ENCODE data around the gene SLC25A36. TPM values are rescaled to one million over a fixed set of nuclear protein-coding genes. Genes with fewer than 3 reads are reported as not detected.
"Not testable (repeated sequence)": the region's sequence is repeated elsewhere in the genome, so short reads cannot be mapped to it uniquely, and the experiment has no call there.

Gene SLC25A36
- total and polyA plus RNA-seq, 2 donors (not counting 3 experiments of a cell fraction or from before 2014, with no cell fraction given): 17.7 to 38.8 TPM

- Histone ChIP-seq H3K4me1 (ENCODE audit: control insufficient read depth, extremely low read depth, insufficient read depth, low read length) (no peaks in the 10 kb centered on the region), H3K27me3 (ENCODE audit: control insufficient read depth in 2 of 2, insufficient read depth in 2 of 2, low read length in 2 of 2) (peaks cover 7 to 8% of the 10 kb centered on the region in 2 experiments), H3K4me3 (replicated peaks in 1 of 3; ENCODE audit: insufficient read depth in 1 of 3, low read depth in 1 of 3, low read length in 3 of 3) (no peak overlapping the region), H3K9ac (replicated peaks; ENCODE audit: extremely low read depth, insufficient read depth, low read length) (no peak overlapping the region), H4K20me1 (replicated peaks; ENCODE audit: control insufficient read depth, extremely low read depth, insufficient read depth, low read length) (no peaks in the 10 kb centered on the region), H2AFZ (ENCODE audit: low read depth, low read length) (no peak overlapping the region), H3K9me1 (replicated peaks; ENCODE audit: control insufficient read depth, extremely low read depth, insufficient read depth, low read length) (no peaks in the 10 kb centered on the region), H3K9me3 (replicated peaks; ENCODE audit: control insufficient read depth, insufficient read depth, low read length) (no peaks in the 10 kb centered on the region), H3K27ac (ENCODE audit: insufficient read depth, low read depth, low read length) (no peak overlapping the region), H3K36me3 (ENCODE audit: control insufficient read depth in 2 of 2, extremely low read depth in 1 of 2, insufficient read depth in 2 of 2, low read length in 2 of 2) (no peaks in the 10 kb centered on the region), H3K79me2 (ENCODE audit: control insufficient read depth, insufficient read depth, low read length) (no peaks in the 10 kb centered on the region), H3K4me2 (ENCODE audit: insufficient read depth, low read length) (no peak overlapping the region)
- intact Hi-C loops (cut with micrococcal nuclease): no loop called here
- TF ChIP-seq POLR2A (IDR thresholded peaks at IDR 0.05; ENCODE audit: low read depth, low read length) (no peak), FOS (IDR thresholded peaks at IDR 0.05; ENCODE audit: borderline replicate concordance, insufficient read depth, low read length) (no peak), JUN (IDR thresholded peaks at IDR 0.05; ENCODE audit: borderline replicate concordance, insufficient read depth, insufficient read length, low read depth) (no peak), EZH2 (IDR thresholded peaks at IDR 0.05; ENCODE audit: borderline replicate concordance, low read depth, low read length, severe bottlenecking) (no peak), GATA2 (IDR thresholded peaks at IDR 0.05; ENCODE audit: insufficient read depth, insufficient read length, low read depth, low read length) (no peak), POLR2AphosphoS5 (IDR thresholded peaks at IDR 0.05; ENCODE audit: insufficient read depth, low read depth, low read length) (no peak), MAX (IDR thresholded peaks at IDR 0.05; ENCODE audit: insufficient read depth, insufficient read length) (no peak), MYC (IDR thresholded peaks at IDR 0.05; ENCODE audit: low read depth, low read length) (no peak)
- no TSS peak for BruUV-seq (replicated peaks)
- DNase-seq (ENCODE audit: low read depth, low spot score): no peak
- ChIA-PET CTCF (no interaction called here), POLR2A (no interaction called here)
- dilution Hi-C loops (cut with MboI; ENCODE audit: extremely low pct_ligation_motif_present, low sequenced_read_pairs): no loop called here
- FAIRE-seq: no peak
These were observed 8.1 kb upstream of the SLC25A36 start for GRCh38 chr3:140933552-140933951.

- FAIRE-seq; intact Hi-C loops (cut with micrococcal nuclease); BruUV-seq (replicated peaks); DNase-seq (ENCODE audit: low read depth, low spot score); H3K9me3 ChIP-seq (replicated peaks; ENCODE audit: control insufficient read depth, insufficient read depth, low read length); H3K9me1 ChIP-seq (replicated peaks; ENCODE audit: control insufficient read depth, extremely low read depth, insufficient read depth, low read length); dilution Hi-C loops (cut with MboI; ENCODE audit: extremely low pct_ligation_motif_present, low sequenced_read_pairs); H3K36me3 ChIP-seq (ENCODE audit: control insufficient read depth in 2 of 2, extremely low read depth in 1 of 2, insufficient read depth in 2 of 2, low read length in 2 of 2); H3K9ac ChIP-seq (replicated peaks; ENCODE audit: extremely low read depth, insufficient read depth, low read length); CTCF ChIA-PET; H3K4me2 ChIP-seq (ENCODE audit: insufficient read depth, low read length); H2AFZ ChIP-seq (ENCODE audit: low read depth, low read length); POLR2A ChIA-PET; H3K27ac ChIP-seq (ENCODE audit: insufficient read depth, low read depth, low read length); H3K4me3 ChIP-seq (replicated peaks in 1 of 3; ENCODE audit: insufficient read depth in 1 of 3, low read depth in 1 of 3, low read length in 3 of 3); H4K20me1 ChIP-seq (replicated peaks; ENCODE audit: control insufficient read depth, extremely low read depth, insufficient read depth, low read length); H3K27me3 ChIP-seq (ENCODE audit: control insufficient read depth in 2 of 2, insufficient read depth in 2 of 2, low read length in 2 of 2): not testable (repeated sequence)
- Histone ChIP-seq H3K4me1 (ENCODE audit: control insufficient read depth, extremely low read depth, insufficient read depth, low read length) (peaks cover 11% of the 10 kb centered on the region), H3K79me2 (ENCODE audit: control insufficient read depth, insufficient read depth, low read length) (peaks cover 21% of the 10 kb centered on the region)
These were observed 2.3 kb upstream of the SLC25A36 start for GRCh38 chr3:140939305-140939704.

Data from endothelial cell of umbilical vein (primary cell).